BLaER1 treated with 17β-estradiol and CSF1 and Interleukin-3, amounts not matched to agents 10 nM and 100 nM (cell line): ENCODE measurements around the gene ZCCHC24.
A peak's percentile ranks its signal among the peaks of the same experiment; 100 is the strongest.

ENCODE experiments used
- H3K27ac ChIP-seq, 11 experiments: shearing (Covaris generic); formaldehyde crosslinking; 2 replicates each; pipeline ENCODE4 v1.8.1; 2022
- H3K27me3 ChIP-seq, 11 experiments: shearing (Covaris generic); formaldehyde crosslinking; 2 replicates each; pipeline ENCODE4 v1.8.1; 2022
- H3K36me3 ChIP-seq, 11 experiments: shearing (Covaris generic); formaldehyde crosslinking; 2 replicates each; pipeline ENCODE4 v1.8.1; 2022
- H3K4me1 ChIP-seq, 10 experiments: shearing (Covaris generic); formaldehyde crosslinking; 2 replicates each; pipeline ENCODE4 v1.8.1; 2022
- H3K4me2 ChIP-seq, 11 experiments: shearing (Covaris generic); formaldehyde crosslinking; 2 replicates each; pipeline ENCODE4 v1.8.1; 2022
- H3K4me3 ChIP-seq, 10 experiments: shearing (Covaris generic); formaldehyde crosslinking; 2 replicates each; pipeline ENCODE4 v1.8.1; 2022
- H3K9ac ChIP-seq, 11 experiments: shearing (Covaris generic); formaldehyde crosslinking; 2 replicates each; pipeline ENCODE4 v1.8.1; 2022
- H3K9me3 ChIP-seq, 11 experiments: shearing (Covaris generic); formaldehyde crosslinking; replicated peaks in 1 of 11; 2 replicates each; pipeline ENCODE4 v1.8.1; 2022
- H4K20me1 ChIP-seq, 11 experiments: shearing (Covaris generic); formaldehyde crosslinking; 2 replicates each; pipeline ENCODE4 v1.8.1; 2022
- Cebpa-rat ChIP-seq, 11 experiments: shearing (Covaris generic); IDR thresholded peaks; 2 replicates each; pipeline ENCODE4 v1.8.1; 2022

Gene ZCCHC24

DNA sequence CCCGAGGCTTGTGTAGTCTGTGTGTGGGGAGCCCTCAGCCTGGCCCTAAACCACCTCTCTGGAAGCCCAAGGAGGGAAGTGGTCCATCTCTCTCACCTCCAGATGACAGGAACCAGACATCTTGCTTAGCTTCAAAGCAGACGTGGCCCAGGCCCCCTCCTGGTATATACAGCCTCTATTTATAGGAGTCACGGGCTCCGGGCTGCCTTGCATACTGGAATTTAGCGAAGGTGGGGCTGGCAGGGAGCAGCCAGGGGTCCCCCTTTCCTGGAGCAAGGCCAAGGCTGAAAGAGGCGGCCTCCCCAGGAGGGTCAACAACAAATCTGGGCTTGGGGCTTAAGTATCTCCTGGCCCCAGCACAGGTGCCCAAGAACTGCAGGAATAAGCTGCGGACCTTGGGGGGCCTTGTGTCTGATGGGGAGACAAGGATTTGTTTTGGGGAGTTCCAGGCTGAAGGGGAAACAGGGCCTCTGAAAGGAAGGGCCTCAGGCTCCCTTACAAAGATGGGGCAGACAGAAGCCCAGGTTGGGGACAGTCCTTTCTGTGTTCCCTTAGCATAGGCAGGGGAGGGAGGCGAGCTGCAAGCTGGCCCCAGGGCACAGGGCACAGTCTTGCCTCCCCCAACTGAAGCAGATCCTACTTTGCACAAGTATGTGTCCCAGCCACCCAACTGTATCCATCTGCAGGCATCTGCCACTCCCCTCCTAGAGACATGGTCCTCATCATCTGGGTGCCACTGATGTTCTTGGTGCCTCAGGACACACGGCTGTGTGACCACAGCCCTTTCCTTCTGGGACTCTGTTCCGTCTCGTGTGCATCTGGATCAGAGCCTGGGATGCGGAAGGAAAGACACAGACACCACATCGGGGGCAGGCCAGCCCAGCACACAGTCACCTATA is 11.9 kb downstream of the ZCCHC24 start:
- Histone ChIP-seq H3K27me3 (no peaks in the 10 kb centered on the region), H3K4me2 (peak overlapping the region in 9 of 11 experiments; percentile 9 to 86 (median 32); a peak in 14 of 22 replicates), H3K4me3 (no peak overlapping the region), H3K9me3 (no peaks in the 10 kb centered on the region), H4K20me1 (peaks cover 13 to 90% (median 75%) of the 10 kb centered on the region in 11 experiments; a peak in 20 of 22 replicates), H3K27ac (0 out of 22 replicates have a peak overlapping the region, but pooled peaks of 1 of the 11 experiments have one; percentile 12), H3K36me3 (peaks cover 0 to 82% (median 63%) of the 10 kb centered on the region in 11 experiments; a peak in 19 of 22 replicates), H3K4me1 (peaks cover 43 to 56% (median 49%) of the 10 kb centered on the region in 10 experiments), H3K9ac (0 out of 22 replicates have a peak overlapping the region, but pooled peaks of 1 of the 11 experiments have one; percentile 29)
- TF ChIP-seq Cebpa-rat (IDR thresholded peaks at IDR 0.05), result no peak

GRCh38 chr10:79431891-79432831 is 13.3 kb downstream of the ZCCHC24 start:
- no peak overlapping the region for H3K27ac ChIP-seq
- peaks cover 3 to 87% (median 77%) of the 10 kb centered on the region in 11 experiments; a peak in 19 of 22 replicates for H3K36me3 ChIP-seq

GRCh38 chr10:79431428-79431827 is 14.0 kb downstream of the ZCCHC24 start:
- peaks cover 27 to 35% (median 31%) of the 10 kb centered on the region in 10 experiments for H3K4me1 ChIP-seq
- H3K9me3 ChIP-seq, result peaks cover 0 to 10% (median 0%) of the 10 kb centered on the region in 11 experiments; a peak in 2 of 22 replicates
- no peak for TF ChIP-seq Cebpa-rat (IDR thresholded peaks at IDR 0.05)
- no peak overlapping the region for H3K9ac ChIP-seq
- H3K4me3 ChIP-seq, result no peak overlapping the region
- no peaks in the 10 kb centered on the region for H3K27me3 ChIP-seq
- no peak overlapping the region for H3K27ac ChIP-seq
- H3K4me2 ChIP-seq, result no peak overlapping the region
- peaks cover 0 to 69% (median 54%) of the 10 kb centered on the region in 11 experiments; a peak in 19 of 22 replicates for H4K20me1 ChIP-seq
- peaks cover 3 to 83% (median 73%) of the 10 kb centered on the region in 11 experiments; a peak in 19 of 22 replicates for H3K36me3 ChIP-seq

More at GRCh38 chr10:79431891-79432831, 13.3 kb downstream of the ZCCHC24 start:
- Histone ChIP-seq H3K4me3 (no peak overlapping the region), H3K9me3 (peaks cover 0 to 10% (median 0%) of the 10 kb centered on the region in 11 experiments; a peak in 1 of 22 replicates), H3K27me3 (no peaks in the 10 kb centered on the region), H4K20me1 (peaks cover 5 to 76% (median 61%) of the 10 kb centered on the region in 11 experiments; a peak in 19 of 22 replicates), H3K9ac (no peak overlapping the region), H3K4me2 (no peak overlapping the region), H3K4me1 (peaks cover 31 to 42% (median 35%) of the 10 kb centered on the region in 10 experiments)
- no peak for TF ChIP-seq Cebpa-rat (IDR thresholded peaks at IDR 0.05)

DNA sequence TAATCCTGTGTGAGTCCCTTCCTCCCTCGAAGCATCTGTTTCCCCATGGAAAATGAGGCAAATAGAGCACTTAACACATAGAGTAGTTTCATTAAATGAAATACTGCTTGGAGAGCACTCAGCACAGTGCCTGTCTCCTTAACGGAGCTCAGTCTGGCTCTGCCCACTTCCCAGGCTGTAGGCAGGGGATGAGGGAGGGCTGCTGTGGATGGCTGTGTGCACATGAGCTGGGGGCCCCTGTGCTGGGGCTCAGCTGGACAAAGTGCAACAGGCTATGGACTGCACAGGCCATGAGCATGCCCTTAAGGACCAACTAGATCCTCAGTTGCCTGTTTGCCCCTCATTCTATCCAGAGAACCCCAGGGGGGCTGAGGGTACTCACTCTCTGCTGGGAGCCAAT is 14.5 kb downstream of the ZCCHC24 start:
- no peak overlapping the region for H3K4me3 ChIP-seq
- H3K4me2 ChIP-seq, result no peak overlapping the region
- peaks cover 0 to 10% (median 0%) of the 10 kb centered on the region in 11 experiments; a peak in 2 of 22 replicates for H3K9me3 ChIP-seq
- H3K36me3 ChIP-seq, result peaks cover 5 to 83% (median 75%) of the 10 kb centered on the region in 11 experiments; a peak in 19 of 22 replicates
- TF ChIP-seq Cebpa-rat (IDR thresholded peaks at IDR 0.05), result no peak
- H3K27ac ChIP-seq, result no peak overlapping the region
- no peaks in the 10 kb centered on the region for H3K27me3 ChIP-seq
- H4K20me1 ChIP-seq, result peaks cover 0 to 64% (median 49%) of the 10 kb centered on the region in 11 experiments; a peak in 19 of 22 replicates
- H3K9ac ChIP-seq, result no peak overlapping the region
- peaks cover 22 to 32% (median 29%) of the 10 kb centered on the region in 10 experiments for H3K4me1 ChIP-seq

DNA sequence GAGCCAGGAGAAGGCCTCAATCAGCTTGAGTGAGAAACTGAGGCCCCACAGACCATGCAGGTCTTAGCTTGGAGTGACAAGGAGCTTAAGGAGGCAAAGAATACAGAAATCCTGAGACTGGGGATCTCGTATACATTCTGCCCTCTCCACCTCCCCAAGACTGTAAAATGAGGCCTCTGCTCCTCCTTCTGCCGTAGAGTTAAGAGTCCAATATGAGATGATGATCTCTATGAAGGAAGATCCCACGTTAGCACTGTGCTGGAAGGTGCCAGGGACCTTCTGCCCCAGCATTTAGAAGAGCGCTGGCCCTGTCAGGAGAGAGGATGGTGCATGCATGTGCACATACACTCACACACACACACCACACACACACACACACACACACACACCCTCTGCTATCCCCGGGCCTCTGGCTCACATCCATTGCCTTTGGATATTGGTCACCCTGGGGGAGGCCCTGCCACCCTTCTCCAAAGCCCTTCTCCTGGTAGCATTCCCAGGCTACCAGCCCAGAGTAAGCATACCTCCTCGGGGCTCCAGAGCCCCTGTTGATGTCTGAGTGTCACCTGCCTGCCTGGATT is 15.0 kb downstream of the ZCCHC24 start:
- peaks cover 17 to 28% (median 24%) of the 10 kb centered on the region in 10 experiments for H3K4me1 ChIP-seq
- no peak overlapping the region for H3K9ac ChIP-seq
- no peak overlapping the region for H3K4me3 ChIP-seq
- H3K36me3 ChIP-seq, result peaks cover 10 to 86% (median 80%) of the 10 kb centered on the region in 11 experiments; a peak in 20 of 22 replicates
- H3K27me3 ChIP-seq, result no peaks in the 10 kb centered on the region
- peaks cover 0 to 10% (median 0%) of the 10 kb centered on the region in 11 experiments; a peak in 2 of 22 replicates for H3K9me3 ChIP-seq
- no peak overlapping the region for H3K4me2 ChIP-seq
- no peak overlapping the region for H3K27ac ChIP-seq
- no peak for TF ChIP-seq Cebpa-rat (IDR thresholded peaks at IDR 0.05)
- H4K20me1 ChIP-seq, result peaks cover 0 to 59% (median 44%) of the 10 kb centered on the region in 11 experiments; a peak in 19 of 22 replicates

GRCh38 chr10:79429751-79430150 is 15.7 kb downstream of the ZCCHC24 start:
- Histone ChIP-seq H3K27ac (no peak overlapping the region), H3K4me1 (peaks cover 10 to 23% (median 18%) of the 10 kb centered on the region in 10 experiments; a peak in 19 of 20 replicates), H3K9me3 (peaks cover 0 to 10% (median 0%) of the 10 kb centered on the region in 11 experiments; a peak in 2 of 22 replicates), H3K36me3 (peaks cover 11 to 93% (median 86%) of the 10 kb centered on the region in 11 experiments; a peak in 21 of 22 replicates), H3K9ac (no peak overlapping the region), H3K4me3 (no peak overlapping the region), H3K27me3 (no peaks in the 10 kb centered on the region), H3K4me2 (no peak overlapping the region), H4K20me1 (peaks cover 0 to 59% (median 38%) of the 10 kb centered on the region in 11 experiments; a peak in 19 of 22 replicates)
- TF ChIP-seq Cebpa-rat (IDR thresholded peaks at IDR 0.05), result no peak

DNA sequence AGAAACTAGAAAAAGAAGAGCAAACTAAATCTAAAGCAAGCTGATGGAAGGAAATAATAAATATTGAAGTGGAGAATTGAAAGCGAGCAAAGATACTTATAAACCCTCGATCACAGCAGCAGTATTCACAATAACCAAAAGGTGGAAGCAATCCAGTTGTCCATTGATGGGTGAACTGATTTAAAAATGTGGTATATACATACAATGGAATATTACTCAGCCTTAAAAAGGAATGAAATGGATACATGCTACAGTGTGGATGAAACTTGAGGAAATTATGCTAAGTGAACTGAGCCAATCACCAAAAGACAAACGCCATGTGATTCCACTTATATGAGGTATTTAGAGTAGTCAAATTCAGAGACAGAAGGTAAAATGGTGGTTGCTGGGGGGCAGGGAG is 17.5 kb downstream of the ZCCHC24 start:
- H3K9me3 ChIP-seq, result peaks cover 0 to 10% (median 0%) of the 10 kb centered on the region in 11 experiments; a peak in 2 of 22 replicates
- H3K4me1 ChIP-seq, result peaks cover 0 to 14% (median 5%) of the 10 kb centered on the region in 10 experiments; a peak in 10 of 20 replicates
- H4K20me1 ChIP-seq, result peaks cover 0 to 41% (median 22%) of the 10 kb centered on the region in 11 experiments; a peak in 18 of 22 replicates
- no peak overlapping the region for H3K4me3 ChIP-seq
- no peaks in the 10 kb centered on the region for H3K27me3 ChIP-seq
- H3K36me3 ChIP-seq, result peaks cover 11 to 94% (median 86%) of the 10 kb centered on the region in 11 experiments; a peak in 21 of 22 replicates
- no peak overlapping the region for H3K27ac ChIP-seq
- no peak overlapping the region for H3K9ac ChIP-seq
- H3K4me2 ChIP-seq, result no peak overlapping the region
- TF ChIP-seq Cebpa-rat (IDR thresholded peaks at IDR 0.05), result no peak
